ENCODE data around the gene BATF2.
"Not testable (repeated sequence)": the region's sequence is repeated elsewhere in the genome, so short reads cannot be mapped to it uniquely, and the experiment has no call there.

The BATF2 gene

DNA sequence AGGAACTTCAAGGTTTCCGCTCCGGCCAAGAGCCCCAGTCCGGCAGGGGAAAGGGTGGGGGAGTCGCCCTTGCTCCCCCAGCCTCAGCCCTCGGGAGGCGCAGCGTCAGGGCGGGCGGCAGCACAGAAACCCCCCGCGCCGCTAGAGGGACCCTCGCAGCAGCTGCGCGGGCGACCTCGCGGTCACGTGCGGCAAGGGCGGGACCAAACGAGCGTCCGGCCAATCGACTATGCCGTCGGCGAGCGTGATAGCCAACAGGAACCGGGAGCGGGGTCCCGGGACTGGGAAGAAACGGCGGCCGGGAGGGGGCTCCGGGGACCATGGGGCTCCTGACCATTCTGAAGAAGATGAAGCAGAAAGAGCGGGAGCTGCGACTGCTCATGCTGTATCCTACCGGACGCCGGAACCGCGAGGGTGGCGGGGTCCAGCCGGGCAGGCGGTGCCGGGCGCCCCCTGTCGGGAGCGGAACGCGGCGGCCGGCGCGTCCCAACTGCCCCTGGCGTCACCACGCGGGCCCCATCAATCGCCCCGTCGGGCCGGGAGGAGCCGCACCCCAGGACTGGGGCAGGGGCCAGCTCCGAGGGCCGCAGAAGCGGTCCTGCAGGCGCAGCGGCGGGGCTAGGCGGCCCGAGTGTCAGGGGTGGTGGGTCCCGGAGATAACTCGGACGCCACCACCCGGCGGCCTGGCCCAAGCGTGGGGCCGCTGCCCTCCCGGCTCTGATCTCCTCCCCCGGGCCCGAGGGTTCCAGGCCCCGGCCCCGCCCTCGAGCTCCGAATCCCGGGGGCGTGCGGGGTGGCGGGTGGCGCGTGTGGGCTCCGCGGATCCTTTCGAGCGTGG, 17.3 kb upstream of the BATF2 start, which contains the start of gene ARL2:
ARL2 (plus strand) TSS at position 273 of the 838 bp plus-strand sequence; CDS start at position 321, 48 bp downstream.
- peak; percentile 75 to 77 for DNase-seq (ENCODE audit: low read depth in 1 of 2, low spot score in 1 of 2)

DNA sequence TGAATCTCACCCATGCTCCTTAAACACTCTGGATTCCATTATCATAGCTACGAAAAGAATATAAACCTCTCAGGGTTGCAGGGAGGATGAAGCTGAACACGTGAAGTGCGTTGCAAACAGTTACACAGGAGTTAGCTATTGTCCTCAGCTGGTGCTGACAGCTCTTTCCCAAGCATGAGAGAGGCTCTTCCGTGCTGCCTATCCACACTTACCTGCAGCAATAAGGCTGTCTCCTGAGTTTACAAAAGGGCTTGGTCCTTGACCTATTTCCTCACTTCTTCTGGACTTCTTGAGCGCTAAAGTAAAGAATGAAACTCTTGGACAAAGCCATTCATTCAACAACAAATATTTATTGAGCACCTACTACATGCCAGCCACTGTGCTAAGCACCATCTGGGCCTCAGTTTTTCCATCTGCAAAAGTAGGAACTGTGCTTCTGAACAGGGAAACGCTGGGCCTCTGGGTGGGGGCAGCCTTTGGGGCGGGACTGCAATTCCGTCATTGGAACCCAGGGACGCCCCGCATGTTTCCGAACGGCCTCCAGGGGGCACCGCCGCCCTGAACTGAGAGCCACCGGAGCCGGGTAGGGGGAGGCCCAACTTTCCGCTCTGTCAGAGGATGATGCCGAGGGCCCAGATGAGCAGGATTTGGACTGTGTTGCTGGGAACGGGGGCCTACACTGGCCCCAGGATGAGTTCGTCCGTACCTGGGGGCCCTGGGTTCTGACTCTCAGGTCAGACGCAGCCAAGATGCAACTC, 16.5 kb upstream of the BATF2 start:
- peak; percentile 80 to 90 for DNase-seq (ENCODE audit: low read depth in 1 of 2, low spot score in 1 of 2)

DNA sequence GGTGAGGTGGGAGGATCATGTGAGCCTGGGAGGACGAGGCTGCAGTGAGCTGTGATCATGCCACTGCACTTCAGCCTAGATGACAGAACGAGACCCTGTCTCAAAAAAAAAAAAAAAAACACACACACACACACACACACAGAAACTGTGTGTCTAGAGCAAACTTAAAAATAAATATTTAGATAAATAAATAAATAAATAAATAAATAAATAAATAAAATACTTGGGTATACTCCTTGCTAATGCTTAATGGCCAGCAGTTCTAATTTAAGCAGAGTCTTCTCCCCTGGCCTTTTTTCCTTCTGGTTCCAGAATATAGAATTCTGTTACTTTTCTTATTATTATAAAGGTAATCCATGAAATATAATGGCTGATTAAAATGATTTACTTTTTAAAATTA, 12.1 kb upstream of the BATF2 start:
- no peak for DNase-seq (ENCODE audit: low read depth in 1 of 2, low spot score in 1 of 2)

DNA sequence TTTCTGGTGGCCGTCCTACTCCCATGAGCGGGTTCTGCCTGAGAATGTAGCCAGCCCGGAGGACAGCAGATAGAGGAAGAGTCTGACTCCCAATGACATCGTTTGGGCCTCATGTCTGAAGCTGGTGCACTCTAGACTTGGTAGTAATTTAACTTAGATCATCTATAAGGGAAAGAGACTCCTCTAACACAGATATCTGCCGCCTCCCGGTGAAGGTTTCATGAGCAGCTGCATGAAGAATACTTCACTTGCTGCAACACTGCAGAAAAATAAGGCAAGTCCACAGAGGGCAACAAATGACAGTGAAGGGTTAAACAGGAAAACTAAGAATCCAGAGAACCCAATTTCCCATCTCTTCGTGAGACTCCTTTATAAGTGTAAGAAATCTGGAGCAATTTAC, 11.2 kb upstream of the BATF2 start:
- DNase-seq (ENCODE audit: low read depth in 1 of 2, low spot score in 1 of 2), result no peak

DNA sequence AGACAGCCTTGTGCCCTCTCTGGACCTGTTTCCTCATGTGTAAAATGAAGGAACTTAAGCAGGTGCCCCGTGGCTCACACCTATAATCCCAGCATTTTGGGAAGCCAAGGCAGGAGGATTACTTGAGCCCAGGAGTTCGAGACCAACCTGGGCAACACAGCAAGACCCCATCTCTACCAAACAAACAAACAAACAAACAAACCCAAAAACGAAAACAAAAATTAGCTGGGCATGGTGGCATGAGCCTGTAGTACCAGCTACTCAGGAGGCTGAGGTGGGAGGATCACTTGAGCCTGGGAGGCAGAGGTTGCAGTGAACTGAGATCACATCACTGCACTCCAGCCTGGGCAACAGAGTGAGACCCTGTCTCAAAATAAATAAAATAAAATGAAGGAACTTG, 7.2 kb upstream of the BATF2 start:
- not testable (repeated sequence) for DNase-seq (ENCODE audit: low read depth in 1 of 2, low spot score in 1 of 2)

DNA sequence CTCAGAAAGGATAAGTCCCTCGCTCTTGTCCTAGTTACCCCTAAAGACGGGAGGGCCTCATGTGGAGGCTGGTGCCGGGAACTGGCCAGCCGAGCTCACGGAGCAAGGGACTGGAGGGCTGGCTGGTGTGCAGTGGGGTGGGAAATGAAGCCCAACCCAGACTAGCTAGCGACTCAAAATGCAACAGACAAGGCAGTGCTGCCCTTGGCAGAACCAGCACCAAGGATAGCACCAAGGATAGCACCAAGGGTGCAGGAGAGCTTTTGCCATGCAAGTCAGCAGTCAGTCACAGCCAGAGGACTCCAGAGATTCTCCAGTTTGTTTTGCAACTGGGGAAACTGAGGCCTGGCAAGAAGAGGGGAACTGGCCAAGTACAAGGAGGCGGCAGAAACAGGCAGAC, 6.5 kb upstream of the BATF2 start:
- DNase-seq (ENCODE audit: low read depth in 1 of 2, low spot score in 1 of 2), result no peak

DNA sequence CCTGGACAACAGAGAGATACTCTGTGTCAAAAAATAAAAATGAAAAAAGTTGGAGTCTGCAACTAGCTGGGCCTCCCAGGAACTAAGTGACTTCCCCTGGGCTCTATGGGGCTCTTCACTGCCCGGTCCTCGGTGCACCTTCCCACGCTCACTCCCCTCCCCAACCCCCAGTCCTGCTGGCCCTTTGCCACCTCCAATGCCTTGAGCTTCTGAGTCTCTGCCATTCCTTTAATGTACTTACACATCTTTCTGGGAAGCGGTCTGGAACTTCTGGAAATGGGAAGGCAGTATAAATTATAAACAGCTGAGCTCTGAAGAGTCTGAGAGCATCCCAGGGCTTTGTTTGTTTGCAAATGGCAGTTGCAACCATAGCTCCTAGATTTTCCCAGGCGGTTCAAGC, 5.9 kb upstream of the BATF2 start:
- DNase-seq (ENCODE audit: low read depth in 1 of 2, low spot score in 1 of 2), result no peak

DNA sequence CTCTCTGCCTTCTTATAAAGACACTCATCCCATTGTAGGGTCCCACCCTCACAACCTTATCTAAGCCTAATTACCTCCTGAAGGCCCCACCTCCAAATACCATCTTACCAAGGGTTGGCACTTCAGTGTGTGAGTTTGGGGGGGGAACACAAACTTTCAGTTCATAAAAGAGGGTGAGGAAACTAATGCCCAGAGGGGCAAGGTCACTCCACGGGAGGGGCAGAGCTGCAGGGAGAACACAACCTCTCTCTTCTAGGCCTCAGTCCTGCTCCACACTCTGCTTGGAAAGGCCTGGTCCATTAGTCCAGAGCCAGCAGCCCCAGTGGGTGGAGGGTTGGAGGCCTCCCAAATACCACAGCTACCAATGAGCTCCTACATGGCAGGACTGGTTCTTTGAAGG, 2.7 kb upstream of the BATF2 start:
- no peak for DNase-seq (ENCODE audit: low read depth in 1 of 2, low spot score in 1 of 2)

DNA sequence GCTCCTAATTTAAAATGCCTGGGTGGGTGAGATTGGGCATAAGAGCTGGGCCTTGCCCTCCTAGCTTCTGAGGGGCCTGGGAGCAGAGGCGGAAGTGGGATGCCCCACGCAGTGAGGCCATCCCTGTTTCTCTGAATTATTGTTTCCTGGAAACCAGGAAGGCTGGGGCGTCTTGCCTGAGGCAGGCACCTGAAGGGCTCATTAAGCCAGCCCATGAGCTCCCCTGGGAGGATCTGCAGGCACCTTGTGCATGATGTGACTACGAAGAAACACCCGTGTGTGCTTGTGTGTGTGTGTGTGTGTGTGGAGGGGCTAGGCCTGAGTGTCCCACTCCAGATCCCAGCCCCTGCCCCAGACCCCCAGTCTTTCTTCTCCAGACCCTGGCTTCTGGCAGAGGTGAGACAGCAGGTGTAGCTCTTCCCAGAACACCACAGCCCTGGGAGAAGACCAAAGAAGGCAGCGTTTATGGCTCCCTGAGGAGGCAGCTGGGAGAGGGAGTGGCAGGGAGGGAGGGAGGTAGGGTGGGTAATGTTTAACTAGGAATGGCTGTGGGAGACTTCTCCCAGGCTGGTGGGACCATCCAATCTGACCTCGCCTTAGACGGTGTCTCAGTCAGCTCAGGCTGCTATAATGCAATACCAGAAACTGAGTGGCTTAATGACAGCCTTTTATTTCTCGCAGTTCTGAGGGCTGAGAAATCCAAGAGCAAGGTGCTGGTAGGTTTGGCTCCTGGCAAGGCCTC, 2.1 kb upstream of the BATF2 start:
- no peak for DNase-seq (ENCODE audit: low read depth in 1 of 2, low spot score in 1 of 2)

DNA sequence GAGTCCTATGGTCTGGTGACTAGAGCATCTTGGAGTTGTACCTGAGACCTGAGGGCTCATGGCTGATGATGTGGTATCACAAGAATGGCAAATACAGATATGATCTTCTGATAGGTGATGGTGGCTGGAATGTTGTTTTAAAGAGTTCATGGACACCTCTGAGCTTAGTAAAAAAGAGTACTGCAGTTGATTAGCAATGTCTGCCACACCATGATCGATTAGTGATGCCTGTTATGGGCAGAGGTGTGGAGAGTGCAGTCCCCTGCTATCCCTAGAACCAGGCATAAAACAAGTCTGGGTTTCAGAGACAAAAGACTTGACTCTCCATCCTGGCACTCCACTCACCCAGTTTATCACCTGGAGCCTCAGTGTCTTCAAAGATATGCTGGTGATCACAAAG, 1.4 kb upstream of the BATF2 start:
- DNase-seq (ENCODE audit: low read depth in 1 of 2, low spot score in 1 of 2), result no peak

DNA sequence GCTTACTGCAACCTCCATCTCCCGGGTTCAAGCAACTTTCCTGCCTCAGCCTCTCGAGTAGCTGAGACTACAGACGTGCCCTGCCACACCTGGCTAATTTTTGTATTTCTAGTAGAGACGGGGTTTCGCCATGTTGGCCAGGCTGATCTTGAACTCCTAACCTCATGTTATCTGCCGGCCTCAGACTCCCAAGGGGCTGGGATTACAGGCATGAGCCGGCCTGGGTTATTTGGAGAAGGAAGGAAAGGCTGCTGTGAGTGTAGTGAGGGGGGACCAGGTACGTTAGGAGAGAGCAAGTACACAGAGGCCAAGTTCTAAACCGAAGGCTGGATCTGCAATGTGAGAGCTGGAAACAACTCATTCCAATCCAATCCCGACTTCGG, 453 bp downstream of the BATF2 start:
- no peak for DNase-seq (ENCODE audit: low read depth in 1 of 2, low spot score in 1 of 2)

DNA sequence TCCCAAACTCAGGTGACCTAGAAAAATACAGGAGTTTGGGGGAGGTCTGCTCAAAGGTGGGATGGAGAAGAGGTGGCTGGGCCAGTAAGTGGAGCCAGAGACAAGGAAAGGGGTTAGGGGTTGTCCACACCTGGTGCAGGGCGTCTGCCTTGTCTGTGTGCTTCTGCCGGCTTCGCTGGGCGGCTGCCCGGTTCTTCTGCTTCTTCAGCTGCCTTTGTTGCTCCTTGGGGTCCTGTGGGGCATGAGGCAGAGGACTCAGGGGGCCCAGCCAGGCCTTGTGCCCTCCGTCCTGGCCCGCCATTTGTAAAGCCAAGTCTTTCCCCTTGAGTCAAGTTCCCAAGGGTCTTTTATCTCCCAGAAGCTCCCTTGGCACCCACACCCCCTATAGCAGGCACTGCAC, 2.5 kb downstream of the BATF2 start:
- no peak for DNase-seq (ENCODE audit: low read depth in 1 of 2, low spot score in 1 of 2)

DNA sequence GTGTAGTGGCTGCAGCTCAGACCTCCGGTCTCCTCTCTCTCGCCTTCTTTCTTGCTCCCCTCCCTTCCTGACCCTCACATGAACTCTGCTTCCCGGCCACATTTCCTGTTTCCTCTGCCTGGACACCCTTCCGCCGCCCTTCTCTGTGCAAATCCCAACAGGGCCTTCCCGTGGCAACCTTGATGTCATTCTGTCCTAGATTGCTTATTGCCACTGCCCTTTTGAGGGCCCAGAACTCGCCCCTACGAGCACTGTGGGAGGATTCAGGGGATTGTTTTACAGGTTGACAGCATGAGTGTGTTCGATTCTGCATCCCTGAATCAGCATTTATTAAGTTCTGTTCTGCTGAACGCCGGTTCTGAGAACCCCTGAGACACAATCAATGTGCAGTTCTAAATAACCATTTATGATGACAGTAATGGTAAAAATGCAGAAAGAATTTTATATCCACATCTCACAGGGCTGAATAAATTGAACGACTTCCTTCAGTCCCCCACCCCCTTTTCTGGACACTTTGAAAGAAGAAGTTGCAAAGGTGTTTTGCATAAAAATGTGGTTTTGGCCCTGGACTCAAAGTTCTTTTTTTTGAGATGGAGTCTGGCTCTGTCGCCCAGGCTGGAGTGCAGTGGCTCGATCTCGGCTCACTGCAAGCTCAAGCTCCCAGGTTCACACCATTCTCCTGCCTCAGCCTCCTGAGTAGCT, 6.4 kb downstream of the BATF2 start:
- DNase-seq (ENCODE audit: low read depth in 1 of 2, low spot score in 1 of 2), result no peak

DNA sequence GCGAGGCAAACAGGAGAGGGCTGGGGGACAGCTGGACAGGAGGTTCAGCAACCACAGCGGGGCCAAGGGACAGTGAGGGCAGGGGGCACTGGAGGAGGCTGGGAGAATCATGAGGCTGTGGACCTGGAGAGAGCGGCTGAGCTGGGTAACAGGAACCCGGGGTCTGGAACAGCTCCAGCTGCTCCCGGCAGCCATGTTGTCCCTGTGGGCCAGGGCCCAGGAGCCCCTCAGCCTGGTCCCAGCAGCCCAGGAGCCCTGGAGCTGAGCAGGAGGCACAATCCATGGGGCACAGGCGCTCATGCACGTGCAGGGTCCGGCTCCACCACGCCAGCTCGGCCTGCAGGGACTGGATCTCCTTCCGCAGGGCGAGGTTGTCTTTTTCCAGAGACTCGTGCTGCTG, 7.4 kb downstream of the BATF2 start:
- DNase-seq (ENCODE audit: low read depth in 1 of 2, low spot score in 1 of 2), result no peak

DNA sequence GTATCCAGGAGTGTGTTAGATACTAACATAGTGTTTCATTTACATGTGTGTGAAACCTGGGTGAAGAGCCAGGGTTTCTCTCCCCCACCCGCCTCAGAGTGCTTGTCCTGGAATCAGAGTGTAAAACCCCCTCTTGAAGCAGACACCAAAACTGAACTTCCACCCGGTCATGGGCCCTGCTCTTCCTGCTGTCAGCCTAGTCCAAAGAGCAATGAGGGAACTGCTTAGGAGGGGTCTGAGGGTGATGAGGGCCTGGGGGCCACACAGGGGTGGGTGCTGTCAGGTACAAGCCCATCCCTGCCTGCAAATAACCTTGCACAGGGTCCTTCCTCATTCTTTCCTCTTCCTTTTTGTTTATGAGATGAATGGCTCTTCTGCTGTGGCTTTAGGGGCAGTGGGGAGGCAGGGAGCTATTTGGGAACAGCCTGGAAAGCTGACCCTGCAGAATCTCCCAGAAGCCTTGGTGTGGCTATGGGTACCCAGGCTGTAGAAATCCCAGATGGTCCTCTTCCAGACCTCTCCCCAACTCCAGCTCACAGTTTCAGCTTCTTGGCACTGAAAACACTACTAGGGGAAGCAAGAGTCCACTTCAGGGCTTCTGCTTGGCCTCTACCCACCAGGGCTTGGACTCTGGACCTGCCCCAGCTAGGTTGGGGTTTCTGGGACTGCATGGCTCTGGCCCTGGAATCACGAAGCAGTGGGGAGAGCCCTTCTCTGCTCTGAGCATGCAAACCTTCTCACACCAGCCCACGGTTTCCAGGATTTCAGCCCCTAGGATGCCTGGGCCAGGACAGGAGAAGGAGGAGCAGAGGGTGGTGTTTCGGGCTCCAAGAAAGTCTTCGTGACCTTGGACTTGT, 8.5 kb downstream of the BATF2 start:
- DNase-seq (ENCODE audit: low read depth in 1 of 2, low spot score in 1 of 2), result no peak

DNA sequence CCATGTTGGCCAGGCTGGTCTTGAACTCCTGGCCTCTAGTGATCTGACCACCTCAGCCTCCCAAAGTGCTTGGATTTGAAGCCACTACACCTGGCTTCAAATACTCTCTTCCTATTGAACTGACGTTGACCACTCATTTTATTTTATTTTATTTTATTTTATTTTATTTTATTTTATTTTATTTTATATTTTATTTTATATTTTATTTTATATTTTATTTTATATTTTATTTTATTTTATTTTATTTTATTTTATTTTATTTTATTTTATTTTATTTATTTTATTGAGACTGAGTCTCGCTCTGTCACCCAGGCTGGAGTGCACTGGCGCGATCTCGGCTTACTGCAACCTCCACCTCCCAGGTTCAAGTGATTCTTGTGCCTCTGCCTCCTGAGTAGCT, 13.4 kb downstream of the BATF2 start:
- not testable (repeated sequence) for DNase-seq (ENCODE audit: low read depth in 1 of 2, low spot score in 1 of 2)

DNA sequence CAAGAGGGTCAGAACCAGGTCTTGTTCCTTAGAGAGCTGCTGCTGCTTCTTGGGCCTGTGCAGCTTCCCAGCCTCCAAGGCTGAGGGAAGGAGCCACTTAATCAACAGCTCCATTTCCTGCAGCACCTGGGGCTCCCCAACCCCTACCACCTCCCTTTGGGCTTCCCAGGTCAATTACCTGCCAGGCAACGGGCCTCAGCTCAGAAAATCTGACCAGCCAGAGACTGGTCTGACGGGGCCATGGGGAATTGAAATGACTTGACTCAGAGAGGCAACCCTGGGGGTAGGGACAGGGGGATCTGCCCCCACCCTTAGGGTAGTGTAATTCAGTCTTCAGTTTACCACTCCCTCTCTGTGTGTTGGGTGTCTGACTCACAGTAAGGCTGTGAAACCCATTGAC, 20.1 kb downstream of the BATF2 start:
- DNase-seq (ENCODE audit: low read depth in 1 of 2, low spot score in 1 of 2), result no peak

DNA sequence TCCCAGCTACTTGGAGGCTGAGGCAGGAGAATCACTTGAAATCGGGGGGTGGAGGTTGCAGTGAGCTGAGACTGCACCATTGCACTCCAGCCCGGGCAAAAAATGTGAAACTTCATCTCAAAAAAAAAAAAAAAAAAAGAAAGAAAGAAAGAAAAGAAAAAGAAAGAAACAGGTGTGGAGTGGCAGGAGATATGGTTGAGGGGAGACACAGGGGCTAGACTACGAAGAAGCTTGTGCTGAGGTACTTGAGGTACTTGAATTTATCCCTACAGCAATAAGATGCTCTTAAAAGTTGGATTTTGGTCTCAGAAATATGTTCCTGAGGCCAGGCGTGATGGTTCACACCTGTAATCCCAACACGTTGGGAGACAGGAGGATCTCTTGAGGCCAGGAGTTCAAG, 22.6 kb downstream of the BATF2 start:
- DNase-seq (ENCODE audit: low read depth in 1 of 2, low spot score in 1 of 2), result no peak

DNA sequence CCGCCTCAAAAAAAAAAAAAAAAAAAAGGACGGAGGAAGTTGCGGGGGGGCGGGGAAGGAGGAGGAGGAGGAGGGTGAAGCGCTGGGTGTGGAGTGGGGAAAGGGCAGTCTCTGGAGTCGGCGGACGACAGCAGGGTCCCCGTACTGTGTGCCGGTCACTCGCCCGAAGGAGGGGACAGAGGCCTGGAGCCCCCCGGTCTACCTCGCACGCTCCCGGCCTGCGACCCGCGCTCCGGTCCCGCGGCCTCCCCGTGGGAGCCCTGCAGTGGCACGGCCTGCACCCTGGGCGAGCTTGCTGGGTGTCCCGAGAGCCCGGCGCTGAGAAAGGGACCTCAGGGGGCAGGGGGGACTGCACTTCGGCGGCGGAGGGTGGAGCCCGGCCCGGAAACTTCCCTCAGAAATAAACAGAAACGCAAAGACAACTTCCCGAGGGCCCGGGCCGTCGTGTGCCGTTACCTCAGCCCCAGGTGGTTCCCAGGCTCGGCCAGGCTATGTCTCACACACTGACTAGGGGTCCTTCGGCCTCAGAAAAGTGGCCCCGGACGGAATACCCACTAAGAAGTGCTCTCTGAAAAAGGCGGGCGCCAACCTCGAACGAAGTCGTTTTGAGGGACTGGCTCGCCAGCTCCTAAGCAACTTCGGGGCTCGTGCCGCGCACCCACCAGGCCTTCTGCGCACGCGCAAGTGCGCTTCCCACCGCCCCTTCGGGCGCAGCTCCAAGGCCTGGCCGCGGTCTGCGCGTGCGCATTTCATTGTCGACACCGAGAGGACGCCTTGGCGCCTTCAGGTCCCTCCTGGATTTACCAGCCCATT, 25.1 kb downstream of the BATF2 start, which contains the start of gene MAJIN:
MAJIN (minus strand) TSS at position 688 of the 813 bp plus-strand sequence. CDS start 12,703 bp downstream, outside the sequence.
- peak; percentile 75 to 88 for DNase-seq (ENCODE audit: low read depth in 1 of 2, low spot score in 1 of 2)

Data from activated CD4-positive, alpha-beta T cell treated with anti-CD3 and anti-CD28 coated beads, Interleukin-2, amount 50 U/mL, for 24 hours (primary cell).